SK-N-SH (cell line): ENCODE measurements around the gene HTT.

ENCODE experiments used
- CTCF ChIP-seq: fragments of 200-600 bp; sonication (generic); IDR thresholded peaks from 2 replicates; pipeline ENCODE4 v1.6.1; 2017; ENCODE audit warnings: antibody characterized with exemption, mild to moderate bottlenecking, moderate library complexity
- EP300 ChIP-seq, 2 experiments: IDR thresholded peaks; 2 replicates each; pipeline versions ENCODE4 v1.4.0 to v1.6.1; 2012; ENCODE audit warnings: borderline replicate concordance in 1 of 2, low read depth in 1 of 2, low read length in 1 of 2
- MAX ChIP-seq: IDR thresholded peaks from 2 replicates; pipeline ENCODE4 v1.4.0; 2012; ENCODE audit warnings: low read depth
- POLR2AphosphoS5 ChIP-seq: IDR thresholded peaks from 2 replicates; pipeline ENCODE4 v1.6.1; 2012; ENCODE audit warnings: low read depth, low read length
- TAF1 ChIP-seq: IDR thresholded peaks from 2 replicates; pipeline ENCODE4 v1.6.1; 2012; ENCODE audit warnings: low read depth, mild to moderate bottlenecking, low read length, moderate library complexity, borderline replicate concordance
- YY1 ChIP-seq: IDR thresholded peaks from 2 replicates; pipeline ENCODE4 v1.4.0; 2012; ENCODE audit warnings: low read depth, mild to moderate bottlenecking

GRCh38 chr4:3266076-3266475 is 191.6 kb downstream of the HTT start:
- no peak for TF ChIP-seq MAX
- no peak for TF ChIP-seq EP300 (IDR thresholded peaks at IDR 0.05; ENCODE audit: borderline replicate concordance in 1 of 2, low read depth in 1 of 2, low read length in 1 of 2)
- TF ChIP-seq TAF1 = no peak
- TF ChIP-seq YY1 = no peak
- TF ChIP-seq POLR2AphosphoS5 = no peak
- TF ChIP-seq CTCF = no peak
